BLaER1 treated with 17β-estradiol and CSF1 and Interleukin-3, amounts not matched to agents 10 nM and 100 nM (cell line): ENCODE measurements around the gene SCAANT1.

ENCODE experiments used
- H3K27ac ChIP-seq, 11 experiments: shearing (Covaris generic); formaldehyde crosslinking; 2 replicates each; pipeline ENCODE4 v1.8.1; 2022
- H3K27me3 ChIP-seq, 11 experiments: shearing (Covaris generic); formaldehyde crosslinking; 2 replicates each; pipeline ENCODE4 v1.8.1; 2022
- H3K36me3 ChIP-seq, 11 experiments: shearing (Covaris generic); formaldehyde crosslinking; 2 replicates each; pipeline ENCODE4 v1.8.1; 2022
- H3K4me1 ChIP-seq, 10 experiments: shearing (Covaris generic); formaldehyde crosslinking; 2 replicates each; pipeline ENCODE4 v1.8.1; 2022
- H3K4me2 ChIP-seq, 11 experiments: shearing (Covaris generic); formaldehyde crosslinking; 2 replicates each; pipeline ENCODE4 v1.8.1; 2022
- H3K4me3 ChIP-seq, 10 experiments: shearing (Covaris generic); formaldehyde crosslinking; 2 replicates each; pipeline ENCODE4 v1.8.1; 2022
- H3K9ac ChIP-seq, 11 experiments: shearing (Covaris generic); formaldehyde crosslinking; 2 replicates each; pipeline ENCODE4 v1.8.1; 2022
- H3K9me3 ChIP-seq, 11 experiments: shearing (Covaris generic); formaldehyde crosslinking; replicated peaks in 1 of 11; 2 replicates each; pipeline ENCODE4 v1.8.1; 2022
- H4K20me1 ChIP-seq, 11 experiments: shearing (Covaris generic); formaldehyde crosslinking; 2 replicates each; pipeline ENCODE4 v1.8.1; 2022
- Cebpa-rat ChIP-seq, 11 experiments: shearing (Covaris generic); IDR thresholded peaks; 2 replicates each; pipeline ENCODE4 v1.8.1; 2022

The SCAANT1 gene

GRCh38 chr3:63937661-63938651 lies 25.8 kb upstream of the SCAANT1 start:
- no peaks in the 10 kb centered on the region for H3K27me3 ChIP-seq
- peak overlapping the region in 4 of 11 experiments; percentile 8 to 27 (median 14); a peak in 4 of 22 replicates for H3K27ac ChIP-seq
- peak overlapping the region in 7 of 11 experiments; percentile 16 to 55 (median 44); a peak in 13 of 22 replicates for H3K4me2 ChIP-seq
- peak in 6 of 11 experiments; percentile 24 to 74 (median 61); a peak in 7 of 22 replicates for TF ChIP-seq Cebpa-rat (IDR thresholded peaks at IDR 0.05)
- H3K4me3 ChIP-seq, result no peak overlapping the region
- H3K9ac ChIP-seq, result no peak overlapping the region
- peaks cover 29 to 60% (median 47%) of the 10 kb centered on the region in 10 experiments for H3K4me1 ChIP-seq
- peaks cover 19 to 99% (median 90%) of the 10 kb centered on the region in 11 experiments for H4K20me1 ChIP-seq
- H3K36me3 ChIP-seq, result peaks cover 31 to 92% (median 66%) of the 10 kb centered on the region in 11 experiments
- 0 out of 22 replicates have a peak, but pooled peaks cover 0 to 3% (median 0%) of the 10 kb centered on the region in 11 experiments for H3K9me3 ChIP-seq

DNA sequence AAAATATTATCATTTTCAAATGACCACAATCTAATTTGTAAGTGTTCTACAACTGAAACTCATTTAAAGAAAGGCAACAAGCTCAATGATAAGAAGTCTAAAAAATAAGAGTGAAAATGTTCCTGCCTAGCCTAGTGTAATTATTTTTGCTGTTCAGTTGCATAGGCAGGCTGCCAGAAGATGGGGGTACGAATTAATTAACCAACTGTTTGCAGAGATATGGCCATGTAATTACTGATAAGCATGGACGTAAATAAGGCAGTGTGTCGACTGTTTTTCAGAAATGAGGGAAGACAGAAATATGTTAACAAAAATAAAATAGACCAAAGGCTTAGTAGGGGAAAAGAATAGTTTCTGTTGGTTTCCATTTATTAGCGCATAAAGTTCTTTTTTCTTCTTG lies 24.7 kb upstream of the SCAANT1 start:
- H3K9me3 ChIP-seq, result 0 out of 22 replicates have a peak, but pooled peaks cover 0 to 3% (median 0%) of the 10 kb centered on the region in 11 experiments
- H3K27ac ChIP-seq, result peak overlapping the region in 2 of 11 experiments; percentile 8 to 27; a peak in 2 of 22 replicates
- no peak overlapping the region for H3K4me3 ChIP-seq
- peaks cover 40 to 70% (median 57%) of the 10 kb centered on the region in 10 experiments for H3K4me1 ChIP-seq
- H3K4me2 ChIP-seq, result peak overlapping the region in 3 of 11 experiments; percentile 43 to 53 (median 46); a peak in 4 of 22 replicates
- H3K9ac ChIP-seq, result no peak overlapping the region
- H3K36me3 ChIP-seq, result peaks cover 25 to 82% (median 58%) of the 10 kb centered on the region in 11 experiments; a peak in 21 of 22 replicates
- no peak for TF ChIP-seq Cebpa-rat (IDR thresholded peaks at IDR 0.05)
- H4K20me1 ChIP-seq, result peaks cover 14 to 99% (median 90%) of the 10 kb centered on the region in 11 experiments
- H3K27me3 ChIP-seq, result no peaks in the 10 kb centered on the region

DNA sequence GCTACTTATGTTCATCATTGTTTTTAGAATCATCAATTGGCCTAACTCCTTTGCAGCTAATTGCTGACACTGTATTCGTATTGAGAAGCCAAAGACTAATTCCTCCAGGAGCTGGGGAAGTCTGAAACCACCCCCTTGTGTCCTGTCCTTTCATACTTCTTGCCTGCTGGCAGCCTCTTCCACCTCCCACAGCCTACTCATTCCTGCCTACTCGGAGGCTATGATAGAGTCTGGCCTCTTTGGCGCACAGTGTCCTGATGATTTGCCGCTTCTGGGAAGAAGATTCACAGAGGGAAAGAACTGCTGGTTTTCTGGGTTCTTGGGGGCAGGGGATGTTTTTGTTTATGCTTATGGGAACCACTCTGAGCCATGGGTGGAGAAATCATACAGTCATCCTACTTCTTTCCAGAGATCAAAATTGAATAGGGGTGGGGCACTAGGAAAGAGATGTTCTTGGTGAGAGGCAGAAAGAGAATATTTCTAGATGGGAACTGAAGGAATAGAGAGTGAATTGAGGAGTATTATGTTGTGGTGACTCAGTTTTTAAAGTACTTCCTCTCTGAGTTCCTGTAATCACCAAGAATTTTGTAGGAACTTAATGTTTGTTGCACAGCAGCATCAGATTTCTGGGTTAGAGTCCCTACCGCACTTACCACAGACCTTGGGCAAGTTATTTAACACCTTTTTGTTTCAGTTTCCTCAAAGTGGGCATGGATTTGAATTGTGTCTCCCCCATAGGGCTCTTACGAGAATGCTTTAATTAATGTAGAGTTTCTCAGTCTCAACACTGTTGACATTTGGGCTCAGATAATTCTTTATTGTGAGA lies 22.1 kb upstream of the SCAANT1 start:
- Histone ChIP-seq H3K4me2 (peak overlapping the region; percentile 44 to 83 (median 69)), H3K27me3 (no peaks in the 10 kb centered on the region), H3K4me1 (peaks cover 40 to 97% (median 75%) of the 10 kb centered on the region in 10 experiments), H3K4me3 (no peak overlapping the region), H3K36me3 (peaks cover 4 to 82% (median 53%) of the 10 kb centered on the region in 11 experiments; a peak in 21 of 22 replicates), H4K20me1 (peaks cover 12 to 99% (median 84%) of the 10 kb centered on the region in 11 experiments; a peak in 21 of 22 replicates), H3K27ac (peak overlapping the region in 9 of 11 experiments; percentile 4 to 79 (median 57); a peak in 17 of 22 replicates), H3K9ac (peak overlapping the region in 3 of 11 experiments; percentile 24 to 50 (median 43); a peak in 5 of 22 replicates), H3K9me3 (0 out of 22 replicates have a peak, but pooled peaks cover 0 to 3% (median 0%) of the 10 kb centered on the region in 11 experiments)
- no peak for TF ChIP-seq Cebpa-rat (IDR thresholded peaks at IDR 0.05)

DNA sequence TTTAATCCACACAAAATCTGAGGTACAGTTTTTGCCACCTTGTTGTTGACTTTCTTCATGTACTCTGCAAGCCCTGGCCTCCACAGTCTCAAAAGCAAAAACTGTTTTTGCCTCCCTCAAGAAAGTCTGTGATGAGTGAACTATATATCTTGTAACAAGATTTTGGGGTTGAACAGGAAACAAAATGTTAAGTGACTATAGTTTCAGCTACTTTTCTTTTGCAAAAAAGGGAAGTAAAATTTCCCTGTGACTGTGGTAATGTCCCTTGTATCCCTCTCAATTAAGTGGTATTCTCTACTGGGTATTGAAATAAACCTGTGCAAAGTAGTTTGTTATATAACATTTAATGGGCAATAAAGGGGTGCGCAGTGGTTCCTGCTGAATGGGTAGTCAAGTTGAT lies 21.3 kb upstream of the SCAANT1 start:
- peak overlapping the region in 9 of 11 experiments; percentile 18 to 79 (median 57); a peak in 17 of 22 replicates for H3K27ac ChIP-seq

DNA sequence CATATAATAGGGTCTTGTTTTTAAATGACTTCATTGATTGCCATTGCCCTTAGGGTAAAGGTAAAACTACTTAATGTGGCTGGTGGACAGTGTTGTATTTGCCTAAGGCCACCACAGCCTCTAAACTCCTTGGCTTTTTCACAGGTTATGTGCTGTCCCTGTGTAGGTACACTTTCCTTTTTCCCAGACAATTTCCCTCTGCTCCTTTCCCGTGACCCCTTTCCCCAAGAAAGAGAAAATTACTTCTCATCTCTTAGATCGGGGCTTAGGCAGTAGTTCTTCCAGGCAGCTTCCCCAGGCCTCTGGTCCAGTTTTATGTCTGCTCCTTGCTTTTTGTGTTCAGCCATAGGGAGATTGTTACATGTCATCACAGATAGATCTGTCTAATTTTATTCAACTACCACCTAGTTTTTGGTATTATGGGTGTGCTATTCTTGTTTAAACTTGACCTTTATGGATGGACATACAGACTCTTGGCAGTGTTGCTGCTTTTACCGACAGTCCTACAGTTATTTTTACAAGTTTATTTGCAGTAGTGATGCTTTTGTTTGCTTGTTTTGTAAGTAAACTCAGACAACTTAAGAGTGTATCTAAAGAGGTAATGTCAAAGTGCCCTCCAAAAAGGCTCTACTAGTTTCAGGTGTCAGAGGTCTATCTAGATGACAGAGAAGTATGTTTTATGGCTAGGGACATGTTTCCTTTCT lies 20.5 kb upstream of the SCAANT1 start:
- H3K36me3 ChIP-seq, result peaks cover 0 to 76% (median 51%) of the 10 kb centered on the region in 11 experiments; a peak in 20 of 22 replicates
- 0 out of 22 replicates have a peak, but pooled peaks cover 0 to 3% (median 0%) of the 10 kb centered on the region in 11 experiments for H3K9me3 ChIP-seq
- peak overlapping the region; percentile 44 to 83 (median 69) for H3K4me2 ChIP-seq
- H3K27me3 ChIP-seq, result no peaks in the 10 kb centered on the region
- H3K4me1 ChIP-seq, result peaks cover 46 to 98% (median 76%) of the 10 kb centered on the region in 10 experiments
- H4K20me1 ChIP-seq, result peaks cover 8 to 99% (median 81%) of the 10 kb centered on the region in 11 experiments; a peak in 21 of 22 replicates
- H3K4me3 ChIP-seq, result no peak overlapping the region
- no peak for TF ChIP-seq Cebpa-rat (IDR thresholded peaks at IDR 0.05)
- H3K9ac ChIP-seq, result peak overlapping the region in 8 of 11 experiments; percentile 7 to 64 (median 38); a peak in 11 of 22 replicates
- H3K27ac ChIP-seq, result peak overlapping the region in 9 of 11 experiments; percentile 18 to 79 (median 57); a peak in 17 of 22 replicates

More for the DNA sequence above, 21.3 kb upstream of the SCAANT1 start:
- Histone ChIP-seq H3K4me1 (peaks cover 38 to 98% (median 77%) of the 10 kb centered on the region in 10 experiments), H3K36me3 (peaks cover 0 to 82% (median 51%) of the 10 kb centered on the region in 11 experiments; a peak in 20 of 22 replicates), H3K27me3 (no peaks in the 10 kb centered on the region), H3K4me2 (peak overlapping the region; percentile 44 to 83 (median 69)), H3K9ac (peak overlapping the region in 8 of 11 experiments; percentile 20 to 64 (median 38); a peak in 10 of 22 replicates), H4K20me1 (peaks cover 12 to 99% (median 80%) of the 10 kb centered on the region in 11 experiments; a peak in 21 of 22 replicates), H3K9me3 (0 out of 22 replicates have a peak, but pooled peaks cover 0 to 3% (median 0%) of the 10 kb centered on the region in 11 experiments), H3K4me3 (no peak overlapping the region)
- TF ChIP-seq Cebpa-rat (IDR thresholded peaks at IDR 0.05), result no peak

DNA sequence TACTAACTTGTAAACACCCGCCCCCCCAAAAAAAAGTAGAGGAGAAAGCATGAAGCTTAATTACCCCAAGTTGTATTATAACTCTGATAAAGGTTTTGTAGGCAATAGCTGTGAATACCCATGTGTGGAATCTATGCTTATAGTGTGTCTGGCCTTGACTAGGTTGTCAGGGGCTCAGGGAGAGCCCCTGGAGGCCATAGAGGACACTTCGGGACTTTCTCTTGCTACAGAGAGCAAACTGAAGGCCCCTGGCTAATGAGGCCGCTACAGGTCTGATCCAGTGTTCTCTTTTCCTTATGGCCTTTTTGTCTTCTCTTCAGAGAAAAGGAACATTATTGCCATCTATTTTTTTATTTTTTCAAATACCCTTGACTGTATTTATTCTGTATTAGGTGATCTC lies 19.1 kb upstream of the SCAANT1 start:
- Histone ChIP-seq H3K9ac (no peak overlapping the region), H3K27me3 (no peaks in the 10 kb centered on the region), H3K36me3 (peaks cover 3 to 76% (median 50%) of the 10 kb centered on the region in 11 experiments; a peak in 20 of 22 replicates), H3K9me3 (peaks cover 0 to 3% (median 0%) of the 10 kb centered on the region in 11 experiments; a peak in 1 of 22 replicates), H3K4me1 (peaks cover 53 to 100% (median 83%) of the 10 kb centered on the region in 10 experiments), H3K4me2 (peak overlapping the region in 5 of 11 experiments; percentile 12 to 82 (median 22); a peak in 6 of 22 replicates), H3K4me3 (no peak overlapping the region), H4K20me1 (peaks cover 7 to 100% (median 84%) of the 10 kb centered on the region in 11 experiments; a peak in 21 of 22 replicates), H3K27ac (peak overlapping the region in 2 of 11 experiments; percentile 3 to 5; a peak in 1 of 22 replicates)
- TF ChIP-seq Cebpa-rat (IDR thresholded peaks at IDR 0.05), result no peak
